ENCODE measurements around the gene TTC32.
"Not testable (repeated sequence)": the region's sequence is repeated elsewhere in the genome, so short reads cannot be mapped to it uniquely, and the experiment has no call there.

The TTC32 gene

GRCh38 chr2:19898592-19899329 is 3.0 kb downstream of the TTC32 start:
- DNase-seq, result no peak

- DNase-seq, result no peak
These were observed 4.0 kb downstream of the TTC32 start for GRCh38 chr2:19897623-19898245.

GRCh38 chr2:19895535-19895934 is 6.2 kb downstream of the TTC32 start:
- peak; percentile 58 for DNase-seq

- DNase-seq, result no peak
These were observed 7.5 kb downstream of the TTC32 start for GRCh38 chr2:19894134-19894792.

GRCh38 chr2:19893520-19894133 is 8.2 kb downstream of the TTC32 start:
- peak; percentile 54 for DNase-seq

GRCh38 chr2:19891971-19892370 is 9.8 kb downstream of the TTC32 start:
- peak; percentile 28 for DNase-seq

GRCh38 chr2:19890104-19890503 is 11.7 kb downstream of the TTC32 start:
- DNase-seq, result no peak

- DNase-seq, result no peak
These were observed 13.0 kb downstream of the TTC32 start for GRCh38 chr2:19888831-19889230.

- DNase-seq, result no peak
These were observed 14.3 kb downstream of the TTC32 start for GRCh38 chr2:19887510-19887909.

GRCh38 chr2:19886261-19886660 is 15.5 kb downstream of the TTC32 start:
- no peak for DNase-seq

- DNase-seq, result no peak
These were observed 16.0 kb downstream of the TTC32 start for GRCh38 chr2:19885791-19886190.

GRCh38 chr2:19883971-19884720 is 17.6 kb downstream of the TTC32 start:
- DNase-seq, result no peak

- no peak for DNase-seq
These were observed 18.3 kb downstream of the TTC32 start for GRCh38 chr2:19883486-19883885.

- no peak for DNase-seq
These were observed 19.5 kb downstream of the TTC32 start for GRCh38 chr2:19882286-19882685.

GRCh38 chr2:19881908-19882265 is 19.9 kb downstream of the TTC32 start:
- DNase-seq, result no peak

GRCh38 chr2:19881221-19881907 is 20.4 kb downstream of the TTC32 start:
- no peak for DNase-seq

GRCh38 chr2:19880191-19880590 is 21.6 kb downstream of the TTC32 start:
- not testable (repeated sequence) for DNase-seq

- no peak for DNase-seq
These were observed 22.7 kb downstream of the TTC32 start for GRCh38 chr2:19879120-19879519.

GRCh38 chr2:19878268-19879046 is 23.3 kb downstream of the TTC32 start:
- DNase-seq, result no peak

- DNase-seq, result no peak
These were observed 25.0 kb downstream of the TTC32 start for GRCh38 chr2:19876751-19877150.

GRCh38 chr2:19875280-19875679 is 26.5 kb downstream of the TTC32 start:
- no peak for DNase-seq

GRCh38 chr2:19874726-19875125 is 27.1 kb downstream of the TTC32 start:
- DNase-seq, result no peak

Data from activated CD4-positive, alpha-beta T cell treated with anti-CD3 and anti-CD28 coated beads, Interleukin-2, Interleukin-6, amounts not matched to agents 100 ng/mL and 50 ng/mL, durations not matched to agents 16 hours and 8 hours (primary cell).